ENCODE results near the gene ICA1. TPM values are rescaled to one million over a fixed set of nuclear protein-coding genes. Genes with fewer than 3 reads are reported as not detected.
"Not testable (repeated sequence)": the region's sequence is repeated elsewhere in the genome, so short reads cannot be mapped to it uniquely, and the experiment has no call there.

The ICA1 gene
- total RNA-seq, 1 donor from 2014 or later = 76.0 TPM

GRCh38 chr7:8120390-8121058 is 141.4 kb downstream of the ICA1 start:
- intact Hi-C loops (cut with DNase I) = no loop called here
- no peak for DNase-seq (ENCODE audit: low spot score)

- no peak for DNase-seq (ENCODE audit: low spot score)
- intact Hi-C loops (cut with DNase I) = no loop called here
These were observed 142.7 kb downstream of the ICA1 start for GRCh38 chr7:8119262-8119661.

- intact Hi-C loops (cut with DNase I) = no loop called here
- no peak for DNase-seq (ENCODE audit: low spot score)
These were observed 144.8 kb downstream of the ICA1 start for GRCh38 chr7:8117195-8117594.

GRCh38 chr7:8115547-8116402 is 146.2 kb downstream of the ICA1 start:
- intact Hi-C loops (cut with DNase I) = no loop called here
- no peak for DNase-seq (ENCODE audit: low spot score)

GRCh38 chr7:8114175-8114574 is 147.8 kb downstream of the ICA1 start:
- DNase-seq (ENCODE audit: low spot score) = no peak
- intact Hi-C loops (cut with DNase I) = no loop called here

- no peak for DNase-seq (ENCODE audit: low spot score)
- intact Hi-C loops (cut with DNase I) = no loop called here
These were observed 148.8 kb downstream of the ICA1 start for GRCh38 chr7:8113184-8113583.

GRCh38 chr7:8112685-8113084 is 149.3 kb downstream of the ICA1 start:
- DNase-seq (ENCODE audit: low spot score) = no peak
- intact Hi-C loops (cut with DNase I) = no loop called here

GRCh38 chr7:8111282-8111960 is 150.5 kb downstream of the ICA1 start:
- DNase-seq (ENCODE audit: low spot score) = no peak
- intact Hi-C loops (cut with DNase I) = no loop called here

- DNase-seq (ENCODE audit: low spot score) = no peak
- intact Hi-C loops (cut with DNase I) = no loop called here
These were observed 152.6 kb downstream of the ICA1 start for GRCh38 chr7:8109196-8110022.

- intact Hi-C loops (cut with DNase I) = no loop called here
- DNase-seq (ENCODE audit: low spot score) = no peak
These were observed 156.4 kb downstream of the ICA1 start for GRCh38 chr7:8105449-8106095.

- intact Hi-C loops (cut with DNase I) = no loop called here
- DNase-seq (ENCODE audit: low spot score) = no peak
These were observed 158.7 kb downstream of the ICA1 start for GRCh38 chr7:8103282-8103681.

GRCh38 chr7:8101292-8101691 is 160.7 kb downstream of the ICA1 start:
- DNase-seq (ENCODE audit: low spot score); intact Hi-C loops (cut with DNase I): not testable (repeated sequence)

GRCh38 chr7:8094164-8095140 is 167.5 kb downstream of the ICA1 start:
- intact Hi-C loops (cut with DNase I) = no loop called here
- no peak for DNase-seq (ENCODE audit: low spot score)

GRCh38 chr7:8092140-8092539 is 169.8 kb downstream of the ICA1 start:
- intact Hi-C loops (cut with DNase I) = no loop called here
- no peak for DNase-seq (ENCODE audit: low spot score)

- intact Hi-C loops (cut with DNase I) = no loop called here
- no peak for DNase-seq (ENCODE audit: low spot score)
These were observed 172.8 kb downstream of the ICA1 start for GRCh38 chr7:8089036-8089780.

- intact Hi-C loops (cut with DNase I) = no loop called here
- DNase-seq (ENCODE audit: low spot score) = no peak
These were observed 175.7 kb downstream of the ICA1 start for GRCh38 chr7:8086239-8086638.

GRCh38 chr7:8085420-8085819 is 176.5 kb downstream of the ICA1 start:
- intact Hi-C loops (cut with DNase I) = no loop called here
- no peak for DNase-seq (ENCODE audit: low spot score)
